Activated T-helper 17 cell treated with anti-CD3 and anti-CD28 coated beads, Interleukin-2, amount 50 U/mL, for 72 hours (primary cell): ENCODE results near the gene PDE3B. TPM values are rescaled to one million over a fixed set of nuclear protein-coding genes. Genes with fewer than 3 reads are reported as not detected.

Experiments used
- total RNA-seq, 2 donors: library from RNA; stranded (reverse); gene quantifications; one replicate each; pipeline ENCODE4 v1.2.3, GENCODE V29; 2022

Gene PDE3B
- total RNA-seq, 2 donors from 2014 or later: 23.0 to 25.5 TPM

Other genes with a start within 250 kb of the PDE3B start
- gene COPB1, start 144.0 kb upstream of the PDE3B start, total RNA-seq: 100 to 1,000 TPM in 1 of 2 donors, 10 to 100 TPM in 1; 93.4 to 103 TPM
- 100 to 1,000 TPM; 239 to 246 TPM for gene PSMA1, start 123.4 kb upstream of the PDE3B start, total RNA-seq
- 10 to 100 TPM; 10.5 to 13.7 TPM for gene CYP2R1, start 248.4 kb downstream of the PDE3B start, total RNA-seq